HG03139 (cell line): Measurements from ENCODE around the gene MEGF10.

Source experiments
- ATAC-seq: cut with Tn5 transposase; IDR thresholded peaks from one replicate; pipeline ENCODE4 v1.9.1; 2021; ENCODE audit not compliant: unreplicated experiment

The MEGF10 gene

DNA sequence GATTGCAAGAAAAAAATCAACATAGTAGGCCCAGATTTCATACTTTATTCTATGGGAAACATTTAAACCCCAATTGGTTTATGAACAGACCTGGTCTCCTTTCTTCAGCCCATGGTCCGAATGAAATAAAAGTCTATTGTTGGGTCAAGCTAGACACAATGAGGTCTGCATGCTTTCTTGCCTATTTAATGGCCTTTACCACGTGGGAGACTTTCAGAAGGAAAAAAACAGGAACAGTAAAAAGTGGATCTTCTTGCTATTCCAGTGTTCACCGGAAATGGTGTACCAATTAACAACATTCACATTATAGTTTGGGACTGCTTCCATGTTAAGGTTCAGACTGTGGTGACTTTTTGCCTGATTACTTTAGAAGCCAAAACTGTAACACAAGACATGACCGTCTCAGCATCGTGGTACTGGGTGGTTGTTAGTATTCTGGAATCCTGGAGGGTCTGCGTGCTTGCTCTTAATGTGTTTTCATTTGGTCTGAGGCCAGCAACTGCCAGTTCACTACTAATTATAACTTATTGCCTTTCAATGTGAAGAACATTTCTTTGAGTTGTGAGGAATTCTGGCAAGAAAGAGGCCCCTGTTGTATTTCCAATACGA is 141.5 kb downstream of the MEGF10 start:
- ATAC-seq, result no peak

GRCh38 chr5:127433526-127433925 is 142.9 kb downstream of the MEGF10 start:
- no peak for ATAC-seq

DNA sequence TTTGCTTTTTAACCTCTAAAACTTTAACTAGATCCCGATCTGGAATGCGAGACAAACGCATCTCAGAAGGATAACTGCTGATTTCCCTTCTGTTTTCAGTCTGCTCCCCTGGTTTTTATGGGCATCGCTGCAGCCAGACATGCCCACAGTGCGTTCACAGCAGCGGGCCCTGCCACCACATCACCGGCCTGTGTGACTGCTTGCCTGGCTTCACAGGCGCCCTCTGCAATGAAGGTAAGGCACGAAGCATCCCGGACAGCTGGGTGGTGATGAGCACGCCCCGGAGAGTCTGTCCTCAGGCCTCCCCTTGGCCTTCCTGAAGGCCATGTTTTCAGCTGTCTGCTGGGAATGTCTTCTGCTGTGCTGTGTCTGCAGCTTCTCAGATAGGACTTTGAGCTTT is 144.0 kb downstream of the MEGF10 start:
- no peak for ATAC-seq

- ATAC-seq, result no peak
Observed at GRCh38 chr5:127435821-127436220, 145.2 kb downstream of the MEGF10 start.

GRCh38 chr5:127439644-127440043 is 149.0 kb downstream of the MEGF10 start:
- no peak for ATAC-seq

DNA sequence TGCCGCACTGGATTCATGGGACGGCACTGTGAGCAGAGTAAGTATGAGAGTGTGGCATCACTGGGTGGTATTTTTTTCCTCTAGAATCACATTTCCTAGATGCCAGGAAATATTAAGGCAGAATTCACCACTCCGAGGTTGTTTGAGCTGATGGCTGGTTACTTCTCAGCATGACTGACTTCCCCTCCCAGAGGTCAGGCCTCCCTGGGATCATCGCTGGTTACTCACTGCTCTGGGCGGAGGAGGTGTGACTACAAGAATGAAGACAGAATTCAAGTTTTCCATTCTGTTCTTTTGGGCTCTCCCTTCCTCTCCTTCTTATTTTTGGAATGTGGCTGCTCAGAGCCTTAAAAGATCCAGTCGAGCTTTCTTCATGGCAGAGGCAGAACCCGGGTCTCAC is 150.2 kb downstream of the MEGF10 start:
- ATAC-seq, result no peak

GRCh38 chr5:127441799-127442484 is 151.3 kb downstream of the MEGF10 start:
- no peak for ATAC-seq

- ATAC-seq, result no peak
Observed at GRCh38 chr5:127444171-127444570, 153.6 kb downstream of the MEGF10 start.

GRCh38 chr5:127445328-127445727 is 154.7 kb downstream of the MEGF10 start:
- ATAC-seq, result no peak

GRCh38 chr5:127446626-127447025 is 156.0 kb downstream of the MEGF10 start:
- no peak for ATAC-seq

DNA sequence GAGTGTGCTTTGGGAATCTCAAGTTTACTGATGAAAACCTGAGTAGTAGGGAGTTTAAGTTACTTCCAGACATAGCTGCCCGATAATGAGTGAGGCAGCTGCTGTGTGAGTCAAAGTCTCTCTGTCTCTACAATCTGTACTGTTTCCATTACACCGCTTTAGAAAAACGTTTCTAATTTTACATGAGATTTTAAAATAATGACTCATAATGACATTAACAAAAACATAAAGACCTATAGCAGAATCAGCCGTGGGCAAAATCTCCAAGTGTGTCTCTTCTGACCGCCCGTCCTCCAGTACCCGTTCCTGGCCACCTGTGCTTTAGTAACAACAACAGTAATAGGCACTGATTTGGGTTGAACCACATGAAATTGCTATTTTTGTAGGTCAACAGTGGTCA is 157.2 kb downstream of the MEGF10 start:
- ATAC-seq, result no peak

- no peak for ATAC-seq
Observed at GRCh38 chr5:127450046-127450445, 159.4 kb downstream of the MEGF10 start.

DNA sequence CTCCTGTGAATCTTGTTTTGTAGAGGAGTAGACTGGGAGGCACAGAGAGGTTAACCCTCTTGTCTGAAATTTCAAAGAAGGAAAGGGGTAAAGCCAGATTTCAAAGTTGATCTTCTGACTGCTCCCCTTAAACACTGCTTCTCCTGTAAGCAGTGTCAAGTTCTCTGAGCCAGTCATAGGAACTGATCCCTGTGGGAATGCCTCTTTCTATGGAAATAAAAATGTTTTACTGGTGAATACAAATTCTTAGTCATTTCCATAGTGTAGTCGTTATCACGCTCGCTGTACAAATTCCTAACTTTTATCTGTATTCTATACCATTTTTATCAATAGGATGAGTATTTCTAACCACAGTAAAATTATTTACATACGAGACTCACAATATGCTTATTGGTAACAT is 160.5 kb downstream of the MEGF10 start:
- no peak for ATAC-seq

DNA sequence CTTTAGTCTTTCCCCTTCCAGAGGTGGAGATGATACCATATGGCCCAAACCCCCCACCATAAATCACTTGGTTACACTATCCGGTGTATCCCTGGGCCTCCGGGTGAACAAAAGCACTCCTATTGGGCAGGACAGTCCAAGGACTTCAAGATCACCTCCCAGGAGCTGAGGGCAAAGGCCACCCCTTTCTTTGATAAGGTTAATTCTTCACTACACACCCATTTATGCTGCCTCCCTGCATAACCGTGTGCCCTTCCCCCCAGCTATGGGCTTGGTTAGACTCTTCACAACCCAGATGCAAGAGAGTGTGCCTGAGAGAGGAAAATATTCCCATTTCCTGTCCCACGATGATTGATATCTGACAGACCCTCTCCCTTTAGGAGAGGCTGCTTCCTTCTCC is 162.0 kb downstream of the MEGF10 start:
- no peak for ATAC-seq

DNA sequence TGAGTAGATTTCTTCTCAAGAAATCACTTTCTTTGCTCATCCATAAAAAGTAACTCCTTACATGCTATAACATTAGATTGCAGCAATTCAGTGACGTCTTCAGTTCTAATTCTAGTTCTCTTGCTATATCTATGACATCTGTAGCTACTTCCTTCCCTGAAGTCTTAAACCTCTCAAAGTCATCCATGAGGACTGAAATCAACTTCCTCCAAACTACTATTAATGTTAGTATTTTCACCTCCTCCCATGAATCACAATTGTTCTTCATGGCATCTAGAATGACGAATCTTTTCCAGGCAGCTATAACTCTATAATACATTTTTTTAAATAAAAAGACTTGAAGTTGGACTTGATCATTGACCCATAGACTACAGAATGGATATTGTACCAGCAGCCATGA is 180.6 kb downstream of the MEGF10 start:
- no peak for ATAC-seq

GRCh38 chr5:127472700-127473099 is 182.1 kb downstream of the MEGF10 start:
- ATAC-seq, result no peak

DNA sequence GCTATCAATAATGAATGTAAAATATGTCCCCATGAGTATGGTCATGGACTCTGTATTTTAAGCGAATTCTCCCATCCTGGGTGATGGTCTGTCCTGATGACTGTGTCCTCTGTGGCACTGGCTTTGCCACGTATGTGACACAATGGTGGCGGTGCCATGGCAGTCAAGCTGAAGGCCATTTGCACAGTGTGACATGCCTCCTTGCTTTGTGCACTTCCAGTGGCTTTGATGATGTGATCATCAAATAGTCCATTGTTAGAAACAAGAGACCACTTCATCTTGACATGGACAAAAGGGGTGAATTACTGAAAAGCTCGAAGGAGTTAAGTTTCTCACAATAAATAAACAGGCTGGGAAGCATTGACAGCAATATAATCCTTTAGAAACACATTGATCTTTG is 195.9 kb downstream of the MEGF10 start:
- ATAC-seq, result no peak

GRCh38 chr5:127492854-127493738 is 202.5 kb downstream of the MEGF10 start:
- peak; percentile 80 for ATAC-seq

GRCh38 chr5:127498548-127498947 is 208.0 kb downstream of the MEGF10 start:
- ATAC-seq, result no peak

DNA sequence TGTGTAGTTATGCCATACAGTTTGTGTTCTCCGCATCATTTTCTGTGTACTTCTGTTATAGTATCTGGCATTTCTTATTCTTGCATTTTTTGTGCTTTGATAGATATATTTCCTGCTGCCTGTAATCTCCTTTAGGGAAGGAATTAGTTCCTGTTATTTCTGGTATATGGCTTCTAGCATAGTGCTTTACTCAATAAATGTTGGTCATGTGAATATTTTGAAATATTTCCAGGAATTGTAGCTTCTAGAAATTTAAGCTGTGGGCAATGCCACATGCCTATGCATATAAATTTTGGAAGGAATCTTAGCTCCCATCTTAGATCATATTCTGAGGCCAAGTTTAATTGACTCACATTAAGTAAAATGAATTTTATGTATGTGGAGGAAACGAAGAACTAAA is 215.3 kb downstream of the MEGF10 start:
- ATAC-seq, result no peak

GRCh38 chr5:127506616-127507015 is 216.0 kb downstream of the MEGF10 start:
- ATAC-seq, result no peak
